ENCODE measurements around the gene PIGV. TPM values are rescaled to one million over a fixed set of nuclear protein-coding genes. Genes with fewer than 3 reads are reported as not detected.
"Not testable (repeated sequence)": the region's sequence is repeated elsewhere in the genome, so short reads cannot be mapped to it uniquely, and the experiment has no call there.

Gene PIGV
- total RNA-seq, 2 experiments from 2014 or later: 16.6 to 16.9 TPM

DNA sequence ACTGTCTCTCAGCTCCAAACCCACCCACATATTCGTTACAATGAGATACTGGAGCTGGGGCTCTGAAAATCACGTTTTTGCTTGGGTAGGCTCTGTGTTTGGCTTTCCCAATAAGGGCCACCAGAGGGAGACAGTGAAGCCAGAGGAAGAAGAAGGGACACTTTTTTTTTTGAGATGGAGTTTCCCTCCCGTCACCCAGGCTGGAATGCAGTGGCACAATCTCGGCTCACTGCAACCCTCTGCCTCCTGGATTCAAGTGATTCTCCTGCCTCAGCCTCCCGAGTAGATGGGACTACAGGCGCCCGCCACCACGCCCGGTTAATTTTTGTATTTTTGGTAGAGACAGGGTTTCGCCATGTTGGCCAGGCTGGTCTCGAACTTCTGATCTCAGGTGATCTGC, 22.4 kb downstream of the PIGV start:
- POLR2A ChIA-PET: interaction anchor here (0.6 to 5.2 kb wide), 12 partner anchors 10 to 71 kb away, joined by 3 to 43 read pairs (median 12); partner anchors contain the start of genes PIGV, SFN and ZDHHC18
- not testable (repeated sequence) for H3K27me3 Mint-ChIP-seq; H3K9me3 Mint-ChIP-seq; H3K36me3 Mint-ChIP-seq (ENCODE audit: low read depth)
- Mint-ChIP-seq H3K4me3 (peak overlapping the region; percentile 2), H3K4me1 (peaks cover 37% of the 10 kb centered on the region), H3K27ac (peak overlapping the region; percentile 79)
- CTCF ChIA-PET: interaction anchor here (0.7 to 4.8 kb wide), 22 partner anchors 10 to 268 kb away, joined by 3 to 98 read pairs (median 6); partner anchors contain the start of genes GPN2, PIGV and ZDHHC18
- DNase-seq: peak; percentile 79

GRCh38 chr1:26811057-26811456, 23.3 kb downstream of the PIGV start:
- peak overlapping the region; percentile 70 for H3K27ac Mint-ChIP-seq

DNA sequence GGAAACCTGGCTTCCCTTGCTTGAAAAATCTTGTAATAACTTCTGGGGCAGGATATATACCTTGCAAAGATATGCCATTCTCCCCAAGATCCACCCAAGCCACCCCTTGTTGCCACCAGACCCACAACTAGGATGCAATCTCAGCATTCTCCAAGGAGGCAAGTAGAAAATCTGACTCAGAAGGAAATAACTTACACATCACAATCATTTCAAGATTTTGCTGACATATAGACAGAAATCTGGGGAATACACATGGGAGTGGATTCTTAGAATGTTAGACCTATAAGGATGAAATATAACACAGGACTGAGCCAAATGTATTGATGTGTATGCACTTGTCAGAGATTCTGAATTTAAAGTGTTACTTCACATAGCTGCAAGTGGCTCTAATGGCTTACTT, 24.0 kb downstream of the PIGV start:
- CTCF ChIA-PET: interaction anchor here (0.8 to 4.8 kb wide), 14 partner anchors 9 to 227 kb away, joined by 3 to 98 read pairs (median 12); partner anchors contain the start of genes PIGV and ZDHHC18
- Mint-ChIP-seq H3K27ac (peak overlapping the region; percentile 70), H3K27me3 (no peaks in the 10 kb centered on the region), H3K36me3 (ENCODE audit: low read depth) (no peaks in the 10 kb centered on the region), H3K9me3 (no peaks in the 10 kb centered on the region), H3K4me3 (no peak overlapping the region), H3K4me1 (peaks cover 33% of the 10 kb centered on the region)
- DNase-seq: no peak
- POLR2A ChIA-PET: interaction anchor here (1.0 to 5.2 kb wide), 15 partner anchors 9 to 311 kb away, joined by 3 to 43 read pairs (median 8); partner anchors contain the start of genes PIGV, SFN and ZDHHC18

More at GRCh38 chr1:26811057-26811456, 23.3 kb downstream of the PIGV start:
- ChIA-PET CTCF (interaction anchor here (0.7 to 4.8 kb wide), 19 partner anchors 9 to 227 kb away, joined by 3 to 98 read pairs (median 11); partner anchors contain the start of genes PIGV and ZDHHC18), POLR2A (interaction anchor here (0.7 to 5.2 kb wide), 18 partner anchors 9 to 310 kb away, joined by 3 to 43 read pairs (median 6); partner anchors contain the start of genes PIGV, SFN and ZDHHC18)
- Mint-ChIP-seq H3K4me1 (peaks cover 33% of the 10 kb centered on the region), H3K27me3 (no peaks in the 10 kb centered on the region), H3K4me3 (no peak overlapping the region), H3K9me3 (no peaks in the 10 kb centered on the region), H3K36me3 (ENCODE audit: low read depth) (no peaks in the 10 kb centered on the region)
- no peak for DNase-seq

- Mint-ChIP-seq H3K27ac (no peak overlapping the region), H3K36me3 (ENCODE audit: low read depth) (no peaks in the 10 kb centered on the region), H3K27me3 (no peaks in the 10 kb centered on the region), H3K4me1 (peaks cover 31% of the 10 kb centered on the region), H3K4me3 (no peak overlapping the region), H3K9me3 (no peaks in the 10 kb centered on the region)
- ChIA-PET POLR2A (interaction anchor here (1.2 kb wide), 1 partner anchor 19 kb away, joined by 4 read pairs; no protein-coding TSS in a partner anchor), CTCF (interaction anchor here (0.8 kb wide), 1 partner anchor 9 kb away, joined by 4 read pairs; no protein-coding TSS in a partner anchor)
- DNase-seq: no peak
These were observed 26.6 kb downstream of the PIGV start for GRCh38 chr1:26814377-26814776.

GRCh38 chr1:26814893-26815292, 27.1 kb downstream of the PIGV start:
- Mint-ChIP-seq H3K27me3 (no peaks in the 10 kb centered on the region), H3K4me1 (peaks cover 31% of the 10 kb centered on the region), H3K27ac (no peak overlapping the region), H3K9me3 (no peaks in the 10 kb centered on the region), H3K36me3 (ENCODE audit: low read depth) (no peaks in the 10 kb centered on the region), H3K4me3 (no peak overlapping the region)
- ChIA-PET POLR2A (interaction anchor here (1.2 kb wide), 2 partner anchors 19 to 41 kb away, joined by 3 to 4 read pairs; no protein-coding TSS in a partner anchor), CTCF (interaction anchor here (0.8 kb wide), 1 partner anchor 9 kb away, joined by 4 read pairs; no protein-coding TSS in a partner anchor)
- DNase-seq: no peak

DNA sequence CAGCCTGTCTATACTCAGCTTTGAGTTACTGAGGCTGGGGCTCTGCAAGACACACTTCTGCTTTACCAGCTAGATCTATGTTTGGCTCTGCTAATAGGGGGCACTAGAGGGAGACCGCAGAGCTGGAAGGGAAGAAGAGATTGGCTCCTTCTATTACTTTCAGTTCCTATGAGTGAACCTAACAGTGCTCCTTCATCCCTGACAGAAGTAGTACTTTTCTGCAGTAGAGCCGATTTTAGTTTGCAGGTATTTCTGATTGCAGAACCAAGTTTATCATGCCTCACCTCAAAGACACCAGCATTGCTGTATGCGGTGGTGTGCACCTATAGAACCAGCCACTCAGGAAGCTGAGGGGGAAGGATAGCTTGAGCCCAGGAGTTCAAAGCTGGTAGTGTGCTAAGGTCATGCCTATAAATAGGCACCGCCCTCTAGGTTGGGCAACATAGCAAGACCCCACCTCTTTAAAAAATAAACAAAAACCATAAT, 33.1 kb downstream of the PIGV start:
- POLR2A ChIA-PET: interaction anchor here (1.1 to 2.8 kb wide), 7 partner anchors 10 to 128 kb away, joined by 3 to 19 read pairs (median 4); partner anchors contain the start of gene GPN2
- peak; percentile 31 for DNase-seq
- CTCF ChIA-PET: interaction anchor here (0.6 to 4.0 kb wide), 16 partner anchors 10 to 319 kb away, joined by 3 to 42 read pairs (median 4); partner anchors contain the start of gene PIGV
- Mint-ChIP-seq H3K27ac (peak overlapping the region; percentile 32), H3K9me3 (no peaks in the 10 kb centered on the region), H3K4me3 (peak overlapping the region; percentile 35), H3K4me1 (peaks cover 23% of the 10 kb centered on the region), H3K36me3 (ENCODE audit: low read depth) (no peaks in the 10 kb centered on the region), H3K27me3 (no peaks in the 10 kb centered on the region)

DNA sequence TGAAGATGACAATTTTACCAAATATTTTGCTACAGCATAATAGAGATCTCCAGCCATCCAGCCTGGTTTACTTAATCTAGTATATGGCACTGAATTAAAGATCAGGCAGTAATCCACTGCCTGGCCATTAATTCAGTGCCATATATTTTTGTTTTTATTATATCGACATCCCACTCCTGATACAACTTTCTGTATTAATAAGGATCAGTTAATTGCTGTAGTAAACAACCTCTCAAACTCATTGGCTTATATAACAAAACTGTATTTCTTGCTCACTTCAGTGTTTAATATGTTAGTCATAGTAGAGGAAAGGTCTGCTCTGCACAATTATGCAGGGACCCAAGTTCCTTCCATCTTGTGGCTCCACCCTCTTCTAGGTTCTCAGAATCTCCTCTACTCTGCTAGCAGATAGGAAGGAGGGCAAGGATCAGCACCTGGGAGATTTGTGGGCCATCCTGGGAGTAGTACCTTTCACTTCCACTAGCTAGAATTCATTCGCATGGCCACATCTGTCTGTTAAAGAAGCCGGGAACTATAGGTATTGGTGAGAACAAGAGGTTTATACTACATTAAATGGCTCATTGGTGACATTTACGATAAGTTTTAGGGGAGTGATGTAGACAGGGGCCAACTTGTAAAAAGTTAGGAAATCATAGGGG, 35.1 kb downstream of the PIGV start:
- Mint-ChIP-seq H3K27ac (no peak overlapping the region), H3K4me1 (peaks cover 33% of the 10 kb centered on the region), H3K4me3 (no peak overlapping the region), H3K9me3 (no peaks in the 10 kb centered on the region), H3K27me3 (no peaks in the 10 kb centered on the region), H3K36me3 (ENCODE audit: low read depth) (peaks cover 9% of the 10 kb centered on the region)
- ChIA-PET POLR2A (interaction anchor here (0.6 to 1.5 kb wide), 4 partner anchors 12 to 42 kb away, joined by 3 to 7 read pairs (median 4); no protein-coding TSS in a partner anchor), CTCF (interaction anchor here (0.9 to 3.5 kb wide), 5 partner anchors 8 to 26 kb away, joined by 3 to 19 read pairs (median 5); no protein-coding TSS in a partner anchor)
- DNase-seq: no peak

DNA sequence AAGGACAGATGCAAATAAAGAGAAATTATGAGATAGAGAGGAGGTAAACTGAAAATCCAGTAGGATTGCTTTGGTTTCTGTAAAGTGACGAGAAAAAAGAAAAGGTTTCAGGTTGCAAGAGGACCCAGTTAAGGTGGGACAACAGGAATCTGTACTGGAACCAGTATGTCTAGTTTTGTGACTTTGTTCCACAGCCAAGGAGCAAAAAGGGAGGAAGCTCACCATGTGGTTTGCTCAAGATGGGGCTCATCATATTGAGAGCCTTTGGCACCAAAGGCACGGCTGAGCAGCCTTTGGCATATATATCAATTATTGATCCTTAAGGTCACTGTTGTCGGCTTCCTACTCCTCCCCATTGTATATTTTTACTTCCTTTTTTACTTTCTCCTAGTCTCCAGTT, 37.0 kb downstream of the PIGV start:
- H3K36me3 Mint-ChIP-seq (ENCODE audit: low read depth): peaks cover 25% of the 10 kb centered on the region
- H3K4me3 Mint-ChIP-seq: no peak overlapping the region
- H3K27me3 Mint-ChIP-seq: no peaks in the 10 kb centered on the region
- no peak for DNase-seq
- H3K4me1 Mint-ChIP-seq: peaks cover 51% of the 10 kb centered on the region
- ChIA-PET POLR2A (interaction anchor here (1.2 to 2.9 kb wide), 4 partner anchors 9 to 40 kb away, joined by 4 to 12 read pairs (median 4); no protein-coding TSS in a partner anchor), CTCF (interaction anchor here (2.3 to 3.5 kb wide), 2 partner anchors 9 to 13 kb away, joined by 14 to 19 read pairs; no protein-coding TSS in a partner anchor)
- no peak overlapping the region for H3K27ac Mint-ChIP-seq
- no peaks in the 10 kb centered on the region for H3K9me3 Mint-ChIP-seq

GRCh38 chr1:26826261-26827105, 38.7 kb downstream of the PIGV start, which contains the start of gene ZDHHC18:
TSS of gene ZDHHC18 (plus strand) at chr1:26826688. CDS start at chr1:26826805, 117 bp downstream.
- POLR2A ChIA-PET: interaction anchor here (1.0 to 2.9 kb wide), 5 partner anchors 7 to 39 kb away, joined by 4 to 12 read pairs (median 5); no protein-coding TSS in a partner anchor
- Mint-ChIP-seq H3K9me3 (no peaks in the 10 kb centered on the region), H3K27ac (peak within 1 kb of the TSS; percentile 90), H3K36me3 (ENCODE audit: low read depth) (peaks cover 34% of the 10 kb centered on the region), H3K4me1 (peaks cover 57% of the 10 kb centered on the region), H3K27me3 (no peaks in the 10 kb centered on the region), H3K4me3 (peak within 1 kb of the TSS; percentile 98)
- peak; percentile 78 for DNase-seq
- CTCF ChIA-PET: interaction anchor here (0.5 to 2.3 kb wide), 4 partner anchors 15 to 316 kb away, joined by 3 to 14 read pairs (median 4); no protein-coding TSS in a partner anchor

- H3K4me3 Mint-ChIP-seq: peak overlapping the region; percentile 98
- peaks cover 39% of the 10 kb centered on the region for H3K36me3 Mint-ChIP-seq (ENCODE audit: low read depth)
- ChIA-PET POLR2A (interaction anchor here (1.0 to 3.2 kb wide), 3 partner anchors 12 to 38 kb away, joined by 4 to 12 read pairs (median 11); no protein-coding TSS in a partner anchor), CTCF (interaction anchor here (2.2 kb wide), 1 partner anchor 16 kb away, joined by 14 read pairs; no protein-coding TSS in a partner anchor)
- DNase-seq: no peak
- no peaks in the 10 kb centered on the region for H3K27me3 Mint-ChIP-seq
- H3K9me3 Mint-ChIP-seq: no peaks in the 10 kb centered on the region
- peaks cover 64% of the 10 kb centered on the region for H3K4me1 Mint-ChIP-seq
- peak overlapping the region; percentile 89 for H3K27ac Mint-ChIP-seq
These were observed 39.4 kb downstream of the PIGV start for GRCh38 chr1:26827106-26827604.

DNA sequence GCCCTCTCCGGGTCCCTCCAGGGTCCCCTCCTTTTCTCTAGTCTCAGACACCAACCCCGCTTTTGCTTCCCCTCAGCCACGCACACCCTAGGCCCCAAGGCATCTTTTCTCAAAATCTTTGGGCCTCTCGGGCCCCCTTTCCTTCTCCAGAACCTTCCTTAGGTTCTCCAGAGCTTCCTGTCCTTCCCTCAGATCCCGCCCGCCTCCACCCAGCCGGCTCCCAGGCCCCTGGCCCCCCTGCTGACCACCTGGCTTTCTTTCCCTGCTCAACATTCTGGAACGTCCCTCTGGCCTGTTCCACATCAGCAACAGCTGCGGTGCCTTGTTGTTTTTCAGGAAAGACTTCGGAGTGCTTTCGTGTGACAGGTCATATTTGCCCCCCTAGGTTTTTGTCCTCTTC, 39.9 kb downstream of the PIGV start:
- ChIA-PET POLR2A (interaction anchor here (1.1 to 3.2 kb wide), 6 partner anchors 11 to 134 kb away, joined by 4 to 12 read pairs (median 6); no protein-coding TSS in a partner anchor), CTCF (interaction anchor here (2.2 kb wide), 1 partner anchor 17 kb away, joined by 14 read pairs; no protein-coding TSS in a partner anchor)
- Mint-ChIP-seq H3K9me3 (no peaks in the 10 kb centered on the region), H3K4me1 (peaks cover 67% of the 10 kb centered on the region), H3K36me3 (ENCODE audit: low read depth) (peaks cover 44% of the 10 kb centered on the region), H3K4me3 (peak overlapping the region; percentile 98), H3K27ac (peak overlapping the region; percentile 89), H3K27me3 (no peaks in the 10 kb centered on the region)
- DNase-seq: no peak
